Measurements from ENCODE around the gene SLF2.

The SLF2 gene

DNA sequence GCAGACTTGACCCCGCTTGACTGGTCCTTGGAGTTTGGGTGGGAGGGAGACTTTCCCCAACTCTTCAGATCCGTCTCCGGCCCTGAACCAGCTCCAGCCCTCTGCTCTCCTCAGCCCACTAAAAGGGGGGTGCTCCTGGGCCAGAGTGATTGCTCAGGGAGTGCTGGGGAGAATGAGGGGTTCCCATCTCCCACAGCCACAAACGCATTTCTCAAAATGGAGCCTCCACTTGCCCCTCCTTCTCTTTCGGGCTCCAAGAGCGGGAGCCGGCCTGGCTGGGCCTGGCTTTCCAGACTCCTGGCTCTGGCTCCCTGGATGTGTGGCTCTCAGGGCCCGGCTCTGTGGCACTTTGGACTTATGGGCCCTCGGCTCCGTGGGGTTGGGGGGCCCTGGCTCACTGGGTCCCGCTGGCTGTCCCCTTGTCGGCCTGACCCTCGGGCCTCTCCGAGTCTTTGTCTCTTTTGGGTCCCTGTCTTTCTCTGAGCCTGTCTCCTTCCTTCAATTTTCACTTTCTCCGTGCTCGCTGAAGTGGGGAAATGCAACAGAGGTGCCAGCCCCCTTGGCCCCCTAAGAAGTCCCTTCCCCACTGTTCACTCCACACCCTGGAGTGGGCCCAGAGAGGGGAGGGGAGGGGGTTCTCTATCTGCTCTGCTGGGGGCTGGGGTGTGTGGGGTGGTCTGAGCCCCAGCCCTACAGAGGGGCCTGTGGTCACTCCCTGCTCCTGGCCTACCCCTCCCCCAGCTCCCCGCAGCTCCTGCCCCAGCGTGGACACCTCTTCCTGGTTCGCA is 87.6 kb downstream of the SLF2 start:
- no peak for DNase-seq (ENCODE audit: insufficient read length, low spot score)
- TF ChIP-seq PAX5 (IDR thresholded peaks at IDR 0.05; ENCODE audit: insufficient read depth, low read length, severe bottlenecking) = no peak
- no peak for TF ChIP-seq POLR2A (IDR thresholded peaks at IDR 0.05; ENCODE audit: low read depth, low read length)
- no peak for TF ChIP-seq POLR2AphosphoS5 (IDR thresholded peaks at IDR 0.05; ENCODE audit: low read depth, low read length)
- TF ChIP-seq TAF1 (IDR thresholded peaks at IDR 0.05; ENCODE audit: low read depth, low read length) = no peak
- no peak for TF ChIP-seq POU2F2 (IDR thresholded peaks at IDR 0.05; ENCODE audit: low read depth, low read length)
- no peak for TF ChIP-seq SPI1 (IDR thresholded peaks at IDR 0.05; ENCODE audit: low read depth, low read length)
- no peak for FAIRE-seq

DNA sequence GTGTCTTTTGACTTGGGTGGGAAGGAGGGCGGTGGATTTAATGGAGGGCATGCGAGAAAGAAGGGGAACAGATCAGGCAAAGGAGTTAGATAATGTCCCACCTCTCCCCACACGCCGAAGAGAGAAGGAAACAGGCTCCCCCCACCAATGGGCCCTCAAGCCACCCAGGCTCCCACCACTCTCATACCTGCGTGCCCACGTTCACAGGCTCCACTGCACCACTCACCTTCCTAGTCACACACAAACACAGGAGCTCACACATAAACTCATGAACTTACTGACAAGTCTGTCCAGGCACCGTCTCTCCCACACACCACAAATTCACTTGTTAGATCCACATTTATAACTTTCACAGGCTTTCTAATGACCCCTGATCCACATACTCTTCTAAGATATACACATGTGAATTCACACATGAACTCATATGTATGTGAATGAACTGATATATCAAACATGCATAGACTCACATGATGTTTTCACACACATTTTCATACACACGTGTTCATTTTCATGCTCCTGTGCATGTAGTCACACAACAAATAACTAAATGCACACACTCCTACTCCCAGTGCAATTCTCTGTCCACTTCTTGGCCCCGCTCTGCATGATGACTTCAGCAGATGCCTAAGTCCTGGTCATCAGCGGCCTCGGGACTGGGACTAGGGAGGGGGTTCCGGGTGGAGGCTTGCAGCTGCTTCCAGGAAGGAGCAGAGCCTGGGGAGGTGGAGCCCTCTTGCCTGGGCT is 88.3 kb downstream of the SLF2 start:
- TF ChIP-seq SPI1 (IDR thresholded peaks at IDR 0.05; ENCODE audit: low read depth, low read length) (no peak), POLR2A (IDR thresholded peaks at IDR 0.05; ENCODE audit: low read depth, low read length) (no peak), PAX5 (IDR thresholded peaks at IDR 0.05; ENCODE audit: insufficient read depth, low read length, severe bottlenecking) (no peak), TAF1 (IDR thresholded peaks at IDR 0.05; ENCODE audit: low read depth, low read length) (no peak), POLR2AphosphoS5 (IDR thresholded peaks at IDR 0.05; ENCODE audit: low read depth, low read length) (no peak), POU2F2 (IDR thresholded peaks at IDR 0.05; ENCODE audit: low read depth, low read length) (no peak)
- DNase-seq (ENCODE audit: insufficient read length, low spot score) (no peak), FAIRE-seq (peak; percentile 77)

DNA sequence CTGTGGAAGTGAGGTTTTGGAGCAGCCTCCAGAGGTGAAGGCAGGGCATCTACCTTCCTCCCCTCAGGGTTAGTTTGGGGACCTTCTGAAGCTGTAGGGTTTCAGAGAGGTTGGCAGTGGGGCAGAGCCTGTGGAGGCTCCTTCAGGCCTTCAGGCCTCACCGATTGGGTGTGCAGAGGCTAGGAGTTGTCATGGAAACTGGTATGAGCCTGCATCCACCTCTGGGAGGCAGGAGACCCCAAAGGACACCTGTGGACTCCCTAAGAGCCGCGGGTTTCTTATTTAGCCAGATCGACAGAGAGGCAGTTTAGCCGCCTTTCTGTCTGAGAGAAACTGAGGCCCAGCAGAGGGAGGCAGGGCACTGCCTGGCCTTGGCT is 88.9 kb downstream of the SLF2 start:
- no peak for FAIRE-seq
- no peak for TF ChIP-seq POU2F2 (IDR thresholded peaks at IDR 0.05; ENCODE audit: low read depth, low read length)
- TF ChIP-seq POLR2AphosphoS5 (IDR thresholded peaks at IDR 0.05; ENCODE audit: low read depth, low read length) = no peak
- TF ChIP-seq PAX5 (IDR thresholded peaks at IDR 0.05; ENCODE audit: insufficient read depth, low read length, severe bottlenecking) = no peak
- no peak for TF ChIP-seq POLR2A (IDR thresholded peaks at IDR 0.05; ENCODE audit: low read depth, low read length)
- no peak for TF ChIP-seq TAF1 (IDR thresholded peaks at IDR 0.05; ENCODE audit: low read depth, low read length)
- TF ChIP-seq SPI1 (IDR thresholded peaks at IDR 0.05; ENCODE audit: low read depth, low read length) = no peak
- no peak for DNase-seq (ENCODE audit: insufficient read length, low spot score)

DNA sequence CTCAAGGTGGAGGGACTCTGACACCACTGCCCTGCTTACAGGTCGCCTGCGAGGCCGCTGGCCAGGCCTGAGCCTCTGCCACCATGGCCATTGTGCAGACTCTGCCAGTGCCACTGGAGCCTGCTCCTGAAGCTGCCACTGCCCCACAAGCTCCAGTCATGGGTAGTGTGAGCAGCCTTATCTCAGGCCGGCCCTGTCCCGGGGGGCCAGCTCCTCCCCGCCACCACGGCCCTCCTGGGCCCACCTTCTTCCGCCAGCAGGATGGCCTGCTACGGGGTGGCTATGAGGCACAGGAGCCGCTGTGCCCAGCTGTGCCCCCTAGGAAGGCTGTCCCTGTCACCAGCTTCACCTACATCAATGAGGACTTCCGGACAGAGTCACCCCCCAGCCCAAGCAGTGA is 89.7 kb downstream of the SLF2 start:
- FAIRE-seq = no peak
- DNase-seq (ENCODE audit: insufficient read length, low spot score) = no peak
- TF ChIP-seq SPI1 (IDR thresholded peaks at IDR 0.05; ENCODE audit: low read depth, low read length) (no peak), POLR2A (IDR thresholded peaks at IDR 0.05; ENCODE audit: low read depth, low read length) (no peak), POU2F2 (IDR thresholded peaks at IDR 0.05; ENCODE audit: low read depth, low read length) (no peak), TAF1 (IDR thresholded peaks at IDR 0.05; ENCODE audit: low read depth, low read length) (no peak), PAX5 (IDR thresholded peaks at IDR 0.05; ENCODE audit: insufficient read depth, low read length, severe bottlenecking) (no peak), POLR2AphosphoS5 (IDR thresholded peaks at IDR 0.05; ENCODE audit: low read depth, low read length) (no peak)

DNA sequence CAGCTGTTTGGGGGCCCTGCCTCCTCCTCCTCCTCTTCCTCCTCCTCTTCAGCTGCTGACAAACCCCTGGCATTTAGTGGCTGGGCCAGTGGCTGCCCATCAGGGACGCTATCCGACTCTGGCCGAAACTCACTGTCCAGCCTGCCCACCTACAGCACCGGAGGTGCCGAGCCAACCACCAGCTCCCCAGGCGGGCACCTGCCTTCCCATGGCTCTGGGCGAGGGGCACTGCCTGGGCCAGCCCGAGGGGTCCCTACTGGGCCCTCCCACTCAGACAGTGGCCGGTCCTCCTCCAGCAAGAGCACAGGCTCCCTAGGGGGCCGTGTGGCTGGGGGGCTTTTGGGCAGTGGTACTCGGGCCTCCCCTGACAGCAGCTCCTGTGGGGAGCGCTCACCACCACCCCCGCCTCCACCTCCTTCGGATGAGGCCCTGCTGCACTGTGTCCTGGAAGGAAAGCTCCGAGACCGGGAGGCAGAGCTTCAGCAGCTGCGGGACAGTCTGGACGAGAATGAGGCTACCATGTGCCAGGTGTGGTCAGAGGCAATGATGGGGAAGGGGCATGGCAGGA is 91.0 kb downstream of the SLF2 start:
- FAIRE-seq (no peak), DNase-seq (ENCODE audit: insufficient read length, low spot score) (no peak)
- TF ChIP-seq POLR2A (IDR thresholded peaks at IDR 0.05; ENCODE audit: low read depth, low read length) (no peak), SPI1 (IDR thresholded peaks at IDR 0.05; ENCODE audit: low read depth, low read length) (no peak), TAF1 (IDR thresholded peaks at IDR 0.05; ENCODE audit: low read depth, low read length) (no peak)

DNA sequence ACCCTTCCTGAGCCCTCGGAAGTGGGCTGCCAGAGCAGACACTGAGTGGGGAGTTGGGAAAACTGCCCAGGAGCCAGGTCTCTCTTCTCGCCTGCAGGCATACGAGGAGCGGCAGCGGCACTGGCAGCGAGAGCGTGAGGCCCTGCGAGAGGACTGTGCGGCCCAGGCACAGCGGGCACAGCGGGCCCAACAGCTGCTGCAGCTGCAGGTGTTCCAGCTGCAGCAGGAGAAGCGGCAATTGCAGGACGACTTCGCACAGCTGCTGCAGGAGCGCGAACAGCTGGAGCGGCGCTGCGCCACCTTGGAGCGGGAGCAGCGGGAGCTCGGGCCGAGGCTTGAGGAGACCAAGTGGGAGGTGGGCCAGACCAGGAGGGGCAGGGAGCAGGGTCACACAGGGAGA is 92.6 kb downstream of the SLF2 start:
- no peak for DNase-seq (ENCODE audit: insufficient read length, low spot score)
- no peak for FAIRE-seq
- no peak for TF ChIP-seq POU2F2 (IDR thresholded peaks at IDR 0.05; ENCODE audit: low read depth, low read length)
- TF ChIP-seq PAX5 (IDR thresholded peaks at IDR 0.05; ENCODE audit: insufficient read depth, low read length, severe bottlenecking) = no peak
- no peak for TF ChIP-seq TAF1 (IDR thresholded peaks at IDR 0.05; ENCODE audit: low read depth, low read length)
- no peak for TF ChIP-seq POLR2A (IDR thresholded peaks at IDR 0.05; ENCODE audit: low read depth, low read length)
- no peak for TF ChIP-seq POLR2AphosphoS5 (IDR thresholded peaks at IDR 0.05; ENCODE audit: low read depth, low read length)
- no peak for TF ChIP-seq SPI1 (IDR thresholded peaks at IDR 0.05; ENCODE audit: low read depth, low read length)

DNA sequence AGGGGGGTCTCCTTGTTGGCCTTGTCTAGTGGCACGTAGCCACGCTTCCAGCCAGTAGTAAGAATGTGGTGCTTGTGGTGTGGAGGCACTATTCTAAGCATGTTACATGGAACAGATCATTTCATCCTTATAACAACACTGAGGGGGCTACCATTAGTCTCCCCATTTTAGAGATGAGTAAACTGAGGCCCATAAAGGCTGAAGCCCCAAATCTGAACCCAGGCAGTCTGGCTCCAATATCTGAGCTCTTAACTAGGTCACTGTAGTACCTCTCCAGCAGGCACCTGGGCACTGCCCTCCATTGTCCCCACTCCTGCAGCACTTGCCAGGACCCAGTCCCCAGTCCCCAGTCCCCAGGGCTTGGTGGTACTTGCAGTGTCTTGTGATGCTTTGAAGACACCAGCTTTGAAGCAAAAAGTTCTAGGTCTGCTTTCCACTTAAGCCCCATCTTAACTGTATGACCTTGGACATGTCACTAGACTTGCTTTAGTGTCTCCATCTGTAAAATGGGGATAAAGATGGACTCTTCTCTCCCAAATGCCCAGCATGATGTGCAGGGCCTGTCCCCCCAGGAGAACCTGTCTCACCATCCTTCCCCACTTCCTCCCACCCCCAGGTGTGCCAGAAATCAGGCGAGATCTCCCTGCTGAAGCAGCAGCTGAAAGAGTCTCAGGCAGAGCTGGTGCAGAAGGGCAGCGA is 93.3 kb downstream of the SLF2 start:
- FAIRE-seq (no peak), DNase-seq (ENCODE audit: insufficient read length, low spot score) (no peak)

DNA sequence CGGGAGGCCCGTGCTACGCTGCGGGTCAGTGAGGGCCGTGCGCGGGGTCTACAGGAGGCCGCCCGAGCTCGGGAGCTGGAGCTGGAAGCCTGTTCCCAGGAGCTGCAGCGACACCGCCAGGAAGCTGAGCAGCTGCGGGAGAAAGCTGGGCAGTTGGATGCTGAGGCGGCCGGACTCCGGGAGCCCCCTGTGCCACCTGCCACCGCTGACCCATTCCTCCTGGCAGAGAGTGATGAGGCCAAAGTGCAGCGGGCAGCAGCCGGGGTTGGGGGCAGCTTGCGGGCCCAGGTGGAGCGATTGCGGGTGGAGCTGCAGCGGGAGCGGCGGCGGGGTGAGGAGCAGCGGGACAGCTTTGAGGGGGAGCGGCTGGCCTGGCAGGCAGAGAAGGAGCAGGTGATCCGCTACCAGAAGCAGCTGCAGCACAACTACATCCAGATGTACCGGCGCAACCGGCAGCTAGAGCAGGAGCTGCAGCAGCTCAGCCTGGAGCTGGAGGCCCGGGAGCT is 93.9 kb downstream of the SLF2 start:
- no peak for DNase-seq (ENCODE audit: insufficient read length, low spot score)
- TF ChIP-seq POLR2AphosphoS5 (IDR thresholded peaks at IDR 0.05; ENCODE audit: low read depth, low read length) (no peak), TAF1 (IDR thresholded peaks at IDR 0.05; ENCODE audit: low read depth, low read length) (no peak), PAX5 (IDR thresholded peaks at IDR 0.05; ENCODE audit: insufficient read depth, low read length, severe bottlenecking) (no peak), POU2F2 (IDR thresholded peaks at IDR 0.05; ENCODE audit: low read depth, low read length) (no peak), SPI1 (IDR thresholded peaks at IDR 0.05; ENCODE audit: low read depth, low read length) (no peak), POLR2A (IDR thresholded peaks at IDR 0.05; ENCODE audit: low read depth, low read length) (no peak)

More for the DNA sequence above, 93.3 kb downstream of the SLF2 start:
- TF ChIP-seq PAX5 (IDR thresholded peaks at IDR 0.05; ENCODE audit: insufficient read depth, low read length, severe bottlenecking) (no peak), POLR2A (IDR thresholded peaks at IDR 0.05; ENCODE audit: low read depth, low read length) (no peak), POU2F2 (IDR thresholded peaks at IDR 0.05; ENCODE audit: low read depth, low read length) (no peak), TAF1 (IDR thresholded peaks at IDR 0.05; ENCODE audit: low read depth, low read length) (no peak), POLR2AphosphoS5 (IDR thresholded peaks at IDR 0.05; ENCODE audit: low read depth, low read length) (no peak), SPI1 (IDR thresholded peaks at IDR 0.05; ENCODE audit: low read depth, low read length) (no peak)

More for the DNA sequence above, 93.9 kb downstream of the SLF2 start:
- no peak for FAIRE-seq
